ENCODE results near the gene SDC1.

Gene SDC1

GRCh38 chr2:20208476-20208859 lies 16.5 kb downstream of the SDC1 start:
- Histone ChIP-seq H3K27ac (no peak overlapping the region), H3K4me3 (no peak overlapping the region)
- no peak for DNase-seq (ENCODE audit: low spot score)
- TF ChIP-seq CTCF (IDR thresholded peaks at IDR 0.05) = no peak

- no peak for TF ChIP-seq CTCF (IDR thresholded peaks at IDR 0.05)
- DNase-seq (ENCODE audit: low spot score) = no peak
- Histone ChIP-seq H3K4me3 (no peak overlapping the region), H3K27ac (no peak overlapping the region)
Measured at GRCh38 chr2:20207051-20207450, 17.9 kb downstream of the SDC1 start.

- H3K27ac ChIP-seq = no peak overlapping the region
Measured at GRCh38 chr2:20205915-20206524, 18.9 kb downstream of the SDC1 start.

GRCh38 chr2:20205069-20205468 lies 19.9 kb downstream of the SDC1 start:
- TF ChIP-seq CTCF (IDR thresholded peaks at IDR 0.05) = no peak
- H3K27ac ChIP-seq = no peak overlapping the region
- no peak for DNase-seq (ENCODE audit: low spot score)
- no peak overlapping the region for H3K4me3 ChIP-seq

More at GRCh38 chr2:20205915-20206524, 18.9 kb downstream of the SDC1 start:
- no peak for DNase-seq (ENCODE audit: low spot score)
- TF ChIP-seq CTCF (IDR thresholded peaks at IDR 0.05) = no peak
- no peak overlapping the region for H3K4me3 ChIP-seq

GRCh38 chr2:20203521-20204225 lies 21.3 kb downstream of the SDC1 start:
- Histone ChIP-seq H3K27ac (no peak overlapping the region), H3K4me3 (no peak overlapping the region)
- TF ChIP-seq CTCF (IDR thresholded peaks at IDR 0.05) = no peak
- DNase-seq (ENCODE audit: low spot score) = no peak

- no peak for TF ChIP-seq CTCF (IDR thresholded peaks at IDR 0.05)
- Histone ChIP-seq H3K27ac (no peak overlapping the region), H3K4me3 (no peak overlapping the region)
- no peak for DNase-seq (ENCODE audit: low spot score)
Measured at GRCh38 chr2:20203072-20203471, 21.9 kb downstream of the SDC1 start.

- no peak for TF ChIP-seq CTCF (IDR thresholded peaks at IDR 0.05)
- Histone ChIP-seq H3K27ac (no peak overlapping the region), H3K4me3 (no peak overlapping the region)
- DNase-seq (ENCODE audit: low spot score) = no peak
Measured at GRCh38 chr2:20201671-20202070, 23.3 kb downstream of the SDC1 start.
